Mesodermal cell (in vitro differentiated cells): Measurements from ENCODE around the gene NSUN4.

Experiments used
- H3K27ac ChIP-seq: 2 replicates; pipeline ENCODE4 v1.7.0; 2013; ENCODE audit warnings: mild to moderate bottlenecking, low read depth, low read length, moderate library complexity; ENCODE audit not compliant: severe bottlenecking
- H3K36me3 ChIP-seq: 2 replicates; pipeline ENCODE4 v1.7.1; 2013; ENCODE audit warnings: mild to moderate bottlenecking, low read length, moderate library complexity; ENCODE audit not compliant: control insufficient read depth, insufficient read depth
- H3K4me1 ChIP-seq: one replicate; pipeline ENCODE4 v1.7.1; 2013; ENCODE audit warnings: mild to moderate bottlenecking, low read length; ENCODE audit not compliant: insufficient read depth, control insufficient read depth, poor library complexity, severe bottlenecking
- H3K4me3 ChIP-seq: 2 replicates; pipeline ENCODE4 v1.7.0; 2013; ENCODE audit warnings: low read length, control low read depth, mild to moderate bottlenecking; ENCODE audit not compliant: insufficient read depth, poor library complexity, severe bottlenecking; ENCODE audit errors: extremely low read depth
- H3K9me3 ChIP-seq: 2 replicates; pipeline ENCODE4 v1.7.1; 2013; ENCODE audit warnings: mild to moderate bottlenecking, low read length, moderate library complexity; ENCODE audit not compliant: control insufficient read depth
- WGBS, 2 experiments: methylation state at CpG; one replicate each; pipeline ENCODE4 v1.1.5; 2013; ENCODE audit warnings: missing lambda C conversion rate in 2 of 2; ENCODE audit not compliant: insufficient coverage in 2 of 2; 5-methylcytosine and 5-hydroxymethylcytosine counted together

The NSUN4 gene

GRCh38 chr1:46408356-46409062 is 67.9 kb downstream of the NSUN4 start:
- Histone ChIP-seq H3K4me1 (no peaks in the 10 kb centered on the region), H3K4me3 (no peak overlapping the region), H3K36me3 (no peaks in the 10 kb centered on the region), H3K27ac (no peak overlapping the region), H3K9me3 (no peaks in the 10 kb centered on the region)
- 93 to 96% methylated on average over 10 of the region's 12 CpGs for WGBS, 2 experiments

DNA sequence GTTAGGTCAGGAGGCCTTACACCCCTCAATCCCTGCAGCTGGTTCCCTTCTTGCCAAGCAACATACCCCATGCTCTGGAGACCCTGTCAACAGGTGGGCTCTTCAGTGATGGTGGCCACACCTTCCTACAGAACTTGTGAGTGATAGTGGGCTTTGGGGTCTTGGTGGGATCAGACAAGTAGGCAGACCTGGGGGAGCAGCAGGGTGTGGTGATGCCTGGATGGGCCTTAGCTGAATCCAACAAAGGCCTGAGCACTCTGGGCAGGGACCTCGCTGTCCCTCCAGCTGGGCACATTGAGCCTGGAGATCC is 68.4 kb downstream of the NSUN4 start:
- H3K4me3 ChIP-seq = no peak overlapping the region
- H3K4me1 ChIP-seq = no peaks in the 10 kb centered on the region
- 86% methylated on average over 1 of the region's 1 CpG; no CpG with 5 or more reads in 1 of the 2 experiments for WGBS, 2 experiments
- H3K9me3 ChIP-seq = no peaks in the 10 kb centered on the region
- no peak overlapping the region for H3K27ac ChIP-seq
- H3K36me3 ChIP-seq = no peaks in the 10 kb centered on the region

- Histone ChIP-seq H3K4me3 (no peak overlapping the region), H3K27ac (no peak overlapping the region), H3K36me3 (no peaks in the 10 kb centered on the region), H3K9me3 (no peaks in the 10 kb centered on the region), H3K4me1 (no peaks in the 10 kb centered on the region)
- 90 to 94% methylated on average over 13 to 14 of the region's 17 CpGs for WGBS, 2 experiments
Measured at GRCh38 chr1:46410156-46411009, 69.8 kb downstream of the NSUN4 start.

GRCh38 chr1:46411010-46411405 is 70.4 kb downstream of the NSUN4 start:
- H3K9me3 ChIP-seq = no peaks in the 10 kb centered on the region
- no peak overlapping the region for H3K4me3 ChIP-seq
- WGBS, 2 experiments = 84 to 95% methylated on average over 6 of the region's 7 CpGs
- no peaks in the 10 kb centered on the region for H3K36me3 ChIP-seq
- H3K27ac ChIP-seq = no peak overlapping the region
- no peaks in the 10 kb centered on the region for H3K4me1 ChIP-seq
